Activated B cell treated with CpG ODN at 0.5 μM for 24 hours (primary cell): ENCODE measurements around the gene KCNMA1. TPM values are rescaled to one million over a fixed set of nuclear protein-coding genes. Genes with fewer than 3 reads are reported as not detected.
"Not testable (repeated sequence)": the region's sequence is repeated elsewhere in the genome, so short reads cannot be mapped to it uniquely, and the experiment has no call there.

ENCODE experiments used
- ATAC-seq: fragments of 200-7000 bp; cut with Tn5 transposase; one replicate; pipeline ENCODE4 v1.10.0; 2021; ENCODE audit warnings: low read depth, mild to moderate bottlenecking, moderate library complexity
- CTCF ChIA-PET: fragments of 350-600 bp; sonication (Branson Sonifier 250); formaldehyde crosslinking; loops from one replicate; lab custom pipeline; 2021; ENCODE audit warnings: antibody characterized with exemption; lab: Charles Lee
- POLR2A ChIA-PET: fragments of 350-600 bp; sonication (Branson Sonifier 250); formaldehyde crosslinking; loops from one replicate; lab custom pipeline; 2021; ENCODE audit warnings: antibody characterized with exemption; lab: Charles Lee
- DNase-seq: peaks from one replicate; pipeline ENCODE4 v3.0.0; 2022
- H3K27ac Mint-ChIP-seq: one replicate; pipeline ENCODE4 v1.8.0; 2020; ENCODE audit warnings: mixed read lengths
- H3K27me3 Mint-ChIP-seq: one replicate; pipeline ENCODE4 v1.8.0; 2021; ENCODE audit warnings: mixed read lengths
- H3K36me3 Mint-ChIP-seq: one replicate; pipeline ENCODE4 v1.8.0; 2021; ENCODE audit warnings: low read depth, mixed read lengths
- H3K4me1 Mint-ChIP-seq: one replicate; pipeline ENCODE4 v1.8.0; 2021; ENCODE audit warnings: mixed read lengths
- H3K4me3 Mint-ChIP-seq: one replicate; pipeline ENCODE4 v1.8.0; 2020; ENCODE audit warnings: mild to moderate bottlenecking, mixed read lengths
- H3K9me3 Mint-ChIP-seq: one replicate; pipeline ENCODE4 v1.8.0; 2020; ENCODE audit warnings: mixed read lengths
- intact Hi-C: fragments of 100-400 bp; cut with micrococcal nuclease; formaldehyde crosslinking; loops from one replicate; pipeline ENCODE4 v1.15.1; 2024
- total RNA-seq: library from RNA; stranded (reverse); gene quantifications from 2 replicates; pipeline ENCODE4 v1.2.3, GENCODE V29; 2022
- TF ChIP-seq, protein P1 (sequence below): fragments of 200-600 bp; IDR thresholded peaks from one replicate; pipeline ENCODE4 v1.8.0; 2022; ENCODE audit warnings: antibody characterized with exemption, mild to moderate bottlenecking

The KCNMA1 gene
- total RNA-seq, 1 donor from 2014 or later = 3.7 TPM

DNA sequence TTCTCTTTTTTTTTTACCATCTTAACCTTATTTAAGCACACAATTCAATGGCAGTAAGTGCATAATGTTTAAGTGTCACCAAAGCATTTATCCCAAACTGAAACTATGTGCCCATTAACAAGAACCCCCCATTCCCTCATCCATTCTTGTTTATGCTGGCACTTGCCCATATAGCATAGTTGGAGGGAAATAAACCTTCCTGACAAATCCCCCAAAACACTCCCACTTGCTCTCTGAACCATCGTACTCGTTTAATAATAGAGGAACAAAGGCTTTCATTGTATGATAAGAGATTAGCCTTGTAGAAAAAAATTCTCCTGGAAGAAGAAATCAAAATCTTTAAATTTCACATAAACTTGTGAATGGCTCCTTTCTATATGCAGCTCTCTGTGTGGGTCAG lies 26.4 kb upstream of the KCNMA1 start:
- intact Hi-C loops = no loop called here
- ChIA-PET CTCF (no interaction called here), POLR2A (no interaction called here)
- Mint-ChIP-seq H3K36me3 (no peaks in the 10 kb centered on the region), H3K27me3 (peaks cover 3% of the 10 kb centered on the region), H3K4me3 (no peak overlapping the region), H3K4me1 (peaks cover 3% of the 10 kb centered on the region), H3K9me3 (peaks cover 5% of the 10 kb centered on the region), H3K27ac (no peak overlapping the region)
- ATAC-seq = no peak
- DNase-seq = no peak
- TF ChIP-seq, protein P1, sequence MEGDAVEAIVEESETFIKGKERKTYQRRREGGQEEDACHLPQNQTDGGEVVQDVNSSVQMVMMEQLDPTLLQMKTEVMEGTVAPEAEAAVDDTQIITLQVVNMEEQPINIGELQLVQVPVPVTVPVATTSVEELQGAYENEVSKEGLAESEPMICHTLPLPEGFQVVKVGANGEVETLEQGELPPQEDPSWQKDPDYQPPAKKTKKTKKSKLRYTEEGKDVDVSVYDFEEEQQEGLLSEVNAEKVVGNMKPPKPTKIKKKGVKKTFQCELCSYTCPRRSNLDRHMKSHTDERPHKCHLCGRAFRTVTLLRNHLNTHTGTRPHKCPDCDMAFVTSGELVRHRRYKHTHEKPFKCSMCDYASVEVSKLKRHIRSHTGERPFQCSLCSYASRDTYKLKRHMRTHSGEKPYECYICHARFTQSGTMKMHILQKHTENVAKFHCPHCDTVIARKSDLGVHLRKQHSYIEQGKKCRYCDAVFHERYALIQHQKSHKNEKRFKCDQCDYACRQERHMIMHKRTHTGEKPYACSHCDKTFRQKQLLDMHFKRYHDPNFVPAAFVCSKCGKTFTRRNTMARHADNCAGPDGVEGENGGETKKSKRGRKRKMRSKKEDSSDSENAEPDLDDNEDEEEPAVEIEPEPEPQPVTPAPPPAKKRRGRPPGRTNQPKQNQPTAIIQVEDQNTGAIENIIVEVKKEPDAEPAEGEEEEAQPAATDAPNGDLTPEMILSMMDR = no peak

DNA sequence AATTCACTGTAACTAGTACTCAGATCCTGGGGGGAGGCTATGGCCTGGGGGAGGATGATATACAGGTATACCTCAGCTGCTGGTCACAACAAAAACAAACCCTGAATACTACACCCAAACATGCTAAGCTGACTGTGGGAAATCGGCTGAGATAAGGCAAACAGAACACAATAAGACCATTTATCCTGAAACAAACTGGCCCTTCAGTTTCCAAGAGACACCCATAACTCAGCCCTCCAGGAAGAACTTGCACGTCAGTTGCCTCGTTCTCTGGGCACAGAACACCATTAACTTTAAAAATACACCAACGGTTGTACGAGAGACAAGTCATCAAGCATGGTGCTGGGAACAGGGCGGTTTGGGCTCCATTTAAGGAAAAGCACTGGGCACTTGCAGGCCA lies 24.1 kb upstream of the KCNMA1 start:
- ChIA-PET CTCF (no interaction called here), POLR2A (no interaction called here)
- intact Hi-C loops = no loop called here
- Mint-ChIP-seq H3K27me3 (peaks cover 3% of the 10 kb centered on the region), H3K4me3 (no peak overlapping the region), H3K27ac (no peak overlapping the region), H3K36me3 (no peaks in the 10 kb centered on the region), H3K9me3 (peaks cover 11% of the 10 kb centered on the region), H3K4me1 (no peaks in the 10 kb centered on the region)
- TF ChIP-seq, protein P1 = no peak
- ATAC-seq (no peak), DNase-seq (no peak)

DNA sequence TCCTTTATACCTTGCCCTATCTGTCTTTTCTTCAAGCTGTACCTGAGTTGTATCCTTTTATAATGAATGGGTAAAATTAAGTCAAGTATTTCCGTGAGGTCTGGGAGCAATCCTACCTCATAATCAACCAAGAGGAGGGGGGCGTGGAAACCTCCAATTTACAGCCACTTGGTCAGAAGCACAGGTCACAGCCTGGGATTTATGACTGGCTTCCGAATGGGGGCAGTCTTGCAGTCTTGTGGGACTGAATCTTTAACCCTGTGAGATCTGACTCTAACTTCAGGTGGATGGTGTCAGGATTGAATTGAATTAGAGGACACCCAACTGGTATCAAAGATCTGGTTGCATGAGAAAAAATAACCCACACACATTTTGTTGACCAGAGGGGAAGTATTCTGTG lies 23.5 kb upstream of the KCNMA1 start:
- Mint-ChIP-seq H3K4me1 (no peaks in the 10 kb centered on the region), H3K9me3 (peaks cover 11% of the 10 kb centered on the region), H3K36me3 (no peaks in the 10 kb centered on the region), H3K27me3 (peaks cover 3% of the 10 kb centered on the region), H3K4me3 (no peak overlapping the region), H3K27ac (no peak overlapping the region)
- CTCF ChIA-PET = no interaction called here
- intact Hi-C loops = no loop called here
- POLR2A ChIA-PET = no interaction called here
- DNase-seq (no peak), ATAC-seq (no peak)
- TF ChIP-seq, protein P1 = no peak

DNA sequence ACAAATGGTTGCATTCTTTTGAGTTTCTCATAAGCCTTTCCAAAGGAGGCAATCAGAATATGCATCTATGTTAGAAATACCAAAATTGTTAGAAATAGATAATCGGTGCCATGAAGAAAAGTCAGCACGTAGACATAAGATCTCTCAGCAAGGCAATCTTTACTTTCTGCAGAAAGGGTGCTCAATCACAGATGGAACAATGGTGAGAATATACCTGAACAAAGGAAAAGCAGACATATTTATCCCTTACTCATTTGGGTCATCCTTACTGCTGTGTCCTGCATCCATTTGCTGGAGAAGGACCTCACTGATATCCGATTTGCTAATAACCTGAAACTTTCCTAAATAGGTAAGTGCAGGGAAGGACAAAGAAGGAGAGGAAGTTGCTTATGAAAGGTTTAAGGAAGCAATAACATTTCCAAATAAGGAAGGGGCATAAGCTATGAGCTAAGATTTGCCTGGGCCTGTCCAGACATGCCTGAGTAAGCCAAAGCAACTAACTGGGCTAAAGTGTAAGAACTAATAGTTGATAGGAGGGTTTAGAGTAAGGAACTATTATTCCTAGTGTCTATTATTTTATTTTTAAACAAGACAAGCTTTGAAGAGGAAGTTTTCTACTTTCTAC lies 21.6 kb upstream of the KCNMA1 start:
- H3K4me1 Mint-ChIP-seq, H3K36me3 Mint-ChIP-seq, POLR2A ChIA-PET, CTCF ChIA-PET, intact Hi-C loops, H3K27ac Mint-ChIP-seq, H3K4me3 Mint-ChIP-seq, H3K27me3 Mint-ChIP-seq, ATAC-seq, DNase-seq: not testable (repeated sequence)
- H3K9me3 Mint-ChIP-seq = peaks cover 11% of the 10 kb centered on the region

DNA sequence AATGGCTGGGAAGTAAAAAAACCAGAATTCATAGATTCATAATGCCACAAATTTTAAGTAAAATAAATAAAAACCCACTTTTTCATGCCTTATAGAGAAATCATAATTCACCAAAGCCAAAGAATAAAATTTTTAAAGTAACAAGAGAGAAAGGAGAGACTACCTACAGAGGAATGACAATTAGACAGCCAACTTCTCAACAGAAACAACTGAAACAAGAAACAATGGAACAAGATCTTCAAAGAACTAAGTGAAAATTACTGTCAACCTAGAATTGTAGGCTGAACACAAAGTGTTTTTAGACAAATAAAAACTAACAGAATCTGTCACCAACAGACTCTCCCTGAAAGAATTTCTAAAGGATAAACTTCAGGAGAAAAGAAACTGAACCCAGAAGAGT lies 15.6 kb upstream of the KCNMA1 start:
- ATAC-seq (no peak), DNase-seq (no peak)
- Mint-ChIP-seq H3K27ac (no peak overlapping the region), H3K27me3 (no peaks in the 10 kb centered on the region), H3K4me1 (peaks cover 6% of the 10 kb centered on the region), H3K4me3 (no peak overlapping the region), H3K9me3 (peaks cover 4% of the 10 kb centered on the region), H3K36me3 (peaks cover 3% of the 10 kb centered on the region)
- ChIA-PET POLR2A (no interaction called here), CTCF (no interaction called here)
- TF ChIP-seq, protein P1 = no peak
- intact Hi-C loops = no loop called here
